ENCODE measurements around the gene AXDND1.
"Not testable (repeated sequence)": the region's sequence is repeated elsewhere in the genome, so short reads cannot be mapped to it uniquely, and the experiment has no call there.

AXDND1 gene

GRCh38 chr1:179366093-179366800 lies 476 bp downstream of the AXDND1 start:
- peak; percentile 7 to 11 for DNase-seq

GRCh38 chr1:179369751-179370341 lies 4.1 kb downstream of the AXDND1 start:
- DNase-seq = peak; percentile 64 to 95

- DNase-seq = no peak
Measured at GRCh38 chr1:179372160-179372559, 6.4 kb downstream of the AXDND1 start.

GRCh38 chr1:179376223-179376622 lies 10.5 kb downstream of the AXDND1 start:
- no peak for DNase-seq

GRCh38 chr1:179380299-179380698 lies 14.5 kb downstream of the AXDND1 start:
- DNase-seq = no peak

- DNase-seq = no peak
Measured at GRCh38 chr1:179384027-179384426, 18.3 kb downstream of the AXDND1 start.

- DNase-seq = no peak
Measured at GRCh38 chr1:179385510-179385909, 19.7 kb downstream of the AXDND1 start.

GRCh38 chr1:179393721-179394120 lies 27.9 kb downstream of the AXDND1 start:
- DNase-seq = no peak

GRCh38 chr1:179399399-179399798 lies 33.6 kb downstream of the AXDND1 start:
- DNase-seq = not testable (repeated sequence)

GRCh38 chr1:179417760-179418159 lies 52.0 kb downstream of the AXDND1 start:
- DNase-seq = not testable (repeated sequence)

GRCh38 chr1:179418706-179419105 lies 52.9 kb downstream of the AXDND1 start:
- DNase-seq = not testable (repeated sequence)

GRCh38 chr1:179424610-179425009 lies 58.8 kb downstream of the AXDND1 start:
- DNase-seq = no peak

- no peak for DNase-seq
Measured at GRCh38 chr1:179425186-179425585, 59.4 kb downstream of the AXDND1 start.

GRCh38 chr1:179437171-179437570 lies 71.4 kb downstream of the AXDND1 start:
- DNase-seq = no peak

- DNase-seq = not testable (repeated sequence)
Measured at GRCh38 chr1:179439646-179440045, 73.9 kb downstream of the AXDND1 start.

GRCh38 chr1:179440301-179440700 lies 74.5 kb downstream of the AXDND1 start:
- DNase-seq = not testable (repeated sequence)

- DNase-seq = no peak
Measured at GRCh38 chr1:179440971-179441370, 75.2 kb downstream of the AXDND1 start.

GRCh38 chr1:179441501-179441900 lies 75.7 kb downstream of the AXDND1 start:
- DNase-seq = no peak

GRCh38 chr1:179442846-179443245 lies 77.1 kb downstream of the AXDND1 start:
- not testable (repeated sequence) for DNase-seq

- DNase-seq = no peak
Measured at GRCh38 chr1:179445593-179445992, 79.8 kb downstream of the AXDND1 start.

GRCh38 chr1:179447489-179447888 lies 81.7 kb downstream of the AXDND1 start:
- DNase-seq = peak in 1 of 2 donors; percentile 0

- DNase-seq = no peak
Measured at GRCh38 chr1:179448437-179449149, 82.8 kb downstream of the AXDND1 start.

GRCh38 chr1:179459606-179460206 lies 93.9 kb downstream of the AXDND1 start:
- not testable (repeated sequence) for DNase-seq

Data from inflammatory macrophage treated with lipopolysaccharide for 1 hour (primary cell).